NCI-H128 (cell line): ENCODE data around the gene GPC5.
"Not testable (repeated sequence)": the region's sequence is repeated elsewhere in the genome, so short reads cannot be mapped to it uniquely, and the experiment has no call there.

Source experiments
- DNase-seq: peaks from one replicate; lab custom pipeline; 2025; ENCODE audit not compliant: unreplicated experiment; lab: John Stamatoyannopoulos, UW

GPC5 gene

GRCh38 chr13:92232871-92233270 lies 834.5 kb downstream of the GPC5 start:
- DNase-seq = no peak

- no peak for DNase-seq
Observed at GRCh38 chr13:92251671-92252210, 853.3 kb downstream of the GPC5 start.

GRCh38 chr13:92255526-92255925 lies 857.1 kb downstream of the GPC5 start:
- no peak for DNase-seq

GRCh38 chr13:92256211-92256610 lies 857.8 kb downstream of the GPC5 start:
- no peak for DNase-seq

- DNase-seq = no peak
Observed at GRCh38 chr13:92259046-92259445, 860.6 kb downstream of the GPC5 start.

- no peak for DNase-seq
Observed at GRCh38 chr13:92259523-92259922, 861.1 kb downstream of the GPC5 start.

GRCh38 chr13:92260363-92260762 lies 861.9 kb downstream of the GPC5 start:
- no peak for DNase-seq

GRCh38 chr13:92262100-92262788 lies 863.8 kb downstream of the GPC5 start:
- no peak for DNase-seq

GRCh38 chr13:92265408-92265807 lies 867.0 kb downstream of the GPC5 start:
- no peak for DNase-seq

- DNase-seq = no peak
Observed at GRCh38 chr13:92270990-92271389, 872.6 kb downstream of the GPC5 start.

GRCh38 chr13:92272177-92272576 lies 873.8 kb downstream of the GPC5 start:
- no peak for DNase-seq

GRCh38 chr13:92280986-92281385 lies 882.6 kb downstream of the GPC5 start:
- not testable (repeated sequence) for DNase-seq

GRCh38 chr13:92290718-92291307 lies 892.4 kb downstream of the GPC5 start:
- not testable (repeated sequence) for DNase-seq

- not testable (repeated sequence) for DNase-seq
Observed at GRCh38 chr13:92294533-92294932, 896.1 kb downstream of the GPC5 start.

GRCh38 chr13:92296154-92296671 lies 897.8 kb downstream of the GPC5 start:
- DNase-seq = not testable (repeated sequence)

- no peak for DNase-seq
Observed at GRCh38 chr13:92297971-92298942, 899.8 kb downstream of the GPC5 start.

GRCh38 chr13:92300651-92301050 lies 902.2 kb downstream of the GPC5 start:
- no peak for DNase-seq

- no peak for DNase-seq
Observed at GRCh38 chr13:92303428-92303827, 905.0 kb downstream of the GPC5 start.

GRCh38 chr13:92307752-92308151 lies 909.3 kb downstream of the GPC5 start:
- no peak for DNase-seq

- DNase-seq = no peak
Observed at GRCh38 chr13:92312823-92313222, 914.4 kb downstream of the GPC5 start.

- no peak for DNase-seq
Observed at GRCh38 chr13:92313382-92313781, 915.0 kb downstream of the GPC5 start.
